ENCODE measurements around the gene DOCK3. TPM values are rescaled to one million over a fixed set of nuclear protein-coding genes. Genes with fewer than 3 reads are reported as not detected.
"Not testable (repeated sequence)": the region's sequence is repeated elsewhere in the genome, so short reads cannot be mapped to it uniquely, and the experiment has no call there.

Gene DOCK3
- total RNA-seq, 1 donor from 2014 or later = 0.29 TPM

- no peak for DNase-seq (ENCODE audit: extremely low read depth, low read depth, low spot score)
These were observed 22.7 kb upstream of the DOCK3 start for GRCh38 chr3:50651920-50652529.

- DNase-seq (ENCODE audit: extremely low read depth, low read depth, low spot score) = no peak
These were observed 22.0 kb upstream of the DOCK3 start for GRCh38 chr3:50652709-50653108.

GRCh38 chr3:50653937-50654595 is 20.7 kb upstream of the DOCK3 start:
- no peak for DNase-seq (ENCODE audit: extremely low read depth, low read depth, low spot score)

DNA sequence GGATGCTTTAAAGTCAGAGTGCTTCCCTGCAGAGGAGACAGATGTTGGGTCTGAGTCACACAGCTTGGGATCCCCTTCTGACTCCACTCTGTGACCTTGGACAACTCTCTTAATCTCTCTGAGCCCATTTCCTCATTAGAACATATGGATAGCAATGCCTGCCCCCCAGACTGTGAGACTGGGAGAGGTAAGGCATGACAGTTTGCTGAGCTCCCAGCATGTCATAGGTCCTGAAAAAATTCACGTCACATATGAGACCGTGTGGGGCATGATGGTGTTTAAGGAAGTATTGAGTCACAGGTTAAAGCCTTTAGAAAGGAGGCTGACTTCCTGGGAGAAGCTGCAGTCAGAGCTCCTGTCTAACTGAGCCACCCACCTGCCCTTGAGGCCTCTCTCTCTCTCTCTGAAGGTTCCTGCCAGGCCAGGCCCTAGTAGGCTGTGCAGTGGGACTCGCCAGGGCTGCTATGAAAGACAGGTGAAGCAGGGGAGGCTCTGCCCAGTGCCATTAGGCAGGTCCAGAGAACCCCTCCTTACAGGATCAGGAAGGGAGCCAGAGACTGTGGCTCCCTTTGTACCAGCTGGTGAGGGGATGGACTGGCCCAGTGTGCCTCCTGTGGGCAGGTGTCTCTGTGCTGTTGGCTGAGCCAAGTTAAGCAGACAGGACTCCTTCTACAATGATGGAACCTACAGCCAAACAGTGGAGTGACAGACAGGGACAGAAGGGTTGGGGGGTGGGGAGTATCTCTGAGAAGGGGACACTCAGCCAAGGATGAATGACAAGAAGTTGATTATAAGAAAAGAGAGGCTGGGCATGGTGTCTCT is 19.5 kb upstream of the DOCK3 start:
- no peak for DNase-seq (ENCODE audit: extremely low read depth, low read depth, low spot score)

DNA sequence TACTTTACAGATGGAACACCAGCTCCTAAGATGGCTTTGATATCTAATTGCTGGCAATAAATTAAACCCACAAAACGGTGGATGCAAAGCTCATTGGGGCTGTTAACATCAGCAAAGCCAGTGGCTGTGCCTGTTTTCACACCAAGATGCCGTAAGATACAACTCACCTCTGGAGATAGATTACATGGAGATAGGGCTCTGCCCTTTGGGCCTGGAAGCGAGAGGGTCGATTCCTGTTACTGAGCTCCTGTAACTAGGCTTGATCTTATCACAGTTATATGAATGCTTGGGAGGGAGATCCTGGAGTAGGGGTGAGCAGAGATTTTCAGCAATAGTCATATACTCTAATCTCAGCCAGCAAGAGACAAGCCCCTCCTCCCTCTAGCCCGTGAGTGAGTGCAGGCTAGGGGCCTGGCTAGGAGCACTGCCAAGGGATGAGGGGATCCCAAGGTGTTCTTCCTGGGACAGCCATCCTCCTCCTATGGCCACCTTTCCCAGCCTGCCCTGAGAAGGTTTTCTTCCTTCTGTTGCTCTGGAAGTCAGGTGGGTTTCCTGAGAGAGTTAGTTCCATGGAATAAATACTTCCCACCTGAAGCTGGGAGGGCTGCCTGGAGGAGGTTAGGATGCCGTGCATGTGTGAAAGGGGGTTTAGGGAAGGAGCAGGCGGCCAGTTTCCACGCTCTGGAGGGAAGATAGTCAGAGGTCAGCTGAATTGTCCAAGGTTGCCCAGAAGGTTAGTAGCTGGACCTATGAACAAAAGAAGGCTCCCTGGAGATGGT is 18.1 kb upstream of the DOCK3 start:
- DNase-seq (ENCODE audit: extremely low read depth, low read depth, low spot score) = no peak

- DNase-seq (ENCODE audit: extremely low read depth, low read depth, low spot score) = no peak
These were observed 17.3 kb upstream of the DOCK3 start for GRCh38 chr3:50657407-50657806.

GRCh38 chr3:50657816-50658215 is 16.9 kb upstream of the DOCK3 start:
- DNase-seq (ENCODE audit: extremely low read depth, low read depth, low spot score) = no peak

- no peak for DNase-seq (ENCODE audit: extremely low read depth, low read depth, low spot score)
These were observed 16.3 kb upstream of the DOCK3 start for GRCh38 chr3:50658416-50658815.

DNA sequence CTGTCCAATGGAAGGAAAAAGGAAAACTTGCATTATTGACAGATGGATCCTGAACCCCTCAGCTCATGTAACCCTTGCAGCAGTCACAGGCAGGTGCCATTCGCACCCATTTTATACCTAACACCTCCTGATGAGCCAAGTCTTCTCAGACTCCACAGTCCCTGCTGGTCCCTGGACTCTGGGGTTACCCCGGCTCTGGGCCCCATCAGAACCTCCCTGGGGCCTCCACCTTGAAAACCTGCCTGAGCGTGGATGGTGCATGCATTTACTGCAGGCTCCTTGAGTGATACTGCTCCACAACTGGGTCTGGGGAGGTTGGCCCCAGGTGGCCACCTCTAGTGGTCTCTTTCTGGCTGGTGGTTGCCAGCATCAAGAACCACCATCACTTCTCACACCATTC is 15.9 kb upstream of the DOCK3 start:
- DNase-seq (ENCODE audit: extremely low read depth, low read depth, low spot score) = no peak

DNA sequence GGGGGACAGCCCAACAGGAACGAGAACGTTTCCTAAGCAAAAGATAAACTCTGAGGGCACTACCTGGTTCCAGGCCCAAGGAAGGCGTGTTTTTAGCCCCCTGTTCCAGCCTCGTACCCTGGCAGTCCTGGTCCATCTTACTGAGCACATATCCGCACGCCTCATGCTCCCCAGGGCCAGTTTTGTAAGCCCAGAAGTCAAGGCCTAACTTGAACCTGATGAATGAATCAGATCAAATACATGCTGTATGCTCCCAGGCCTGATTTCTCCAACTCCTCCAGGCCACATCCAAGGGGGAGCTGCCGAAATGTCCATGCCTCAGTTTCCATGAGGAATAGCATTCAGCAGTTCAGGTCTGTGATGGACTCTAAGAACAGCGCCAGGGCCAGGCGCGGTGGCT is 14.3 kb upstream of the DOCK3 start:
- DNase-seq (ENCODE audit: extremely low read depth, low read depth, low spot score) = no peak

GRCh38 chr3:50661321-50661837 is 13.3 kb upstream of the DOCK3 start:
- no peak for DNase-seq (ENCODE audit: extremely low read depth, low read depth, low spot score)

DNA sequence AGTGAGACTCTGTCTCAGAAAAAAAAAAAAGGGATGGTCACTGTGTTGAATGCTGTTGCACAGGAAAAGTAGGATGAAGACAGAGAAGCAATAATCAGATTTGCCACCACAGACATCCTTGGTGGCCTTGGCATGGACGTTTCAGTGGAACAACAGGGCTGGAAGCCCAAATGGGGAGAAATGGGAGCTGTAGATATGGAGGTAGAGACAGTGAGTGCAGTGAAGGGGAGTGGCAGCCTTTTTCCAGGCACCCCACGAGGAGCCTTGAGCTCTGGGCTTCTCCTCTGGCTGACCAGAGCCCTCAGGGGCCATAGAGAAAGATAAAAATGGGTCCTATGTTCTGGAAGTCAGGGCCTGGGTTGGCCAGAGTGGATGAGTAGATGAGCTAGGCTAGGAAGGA is 12.3 kb upstream of the DOCK3 start:
- no peak for DNase-seq (ENCODE audit: extremely low read depth, low read depth, low spot score)

DNA sequence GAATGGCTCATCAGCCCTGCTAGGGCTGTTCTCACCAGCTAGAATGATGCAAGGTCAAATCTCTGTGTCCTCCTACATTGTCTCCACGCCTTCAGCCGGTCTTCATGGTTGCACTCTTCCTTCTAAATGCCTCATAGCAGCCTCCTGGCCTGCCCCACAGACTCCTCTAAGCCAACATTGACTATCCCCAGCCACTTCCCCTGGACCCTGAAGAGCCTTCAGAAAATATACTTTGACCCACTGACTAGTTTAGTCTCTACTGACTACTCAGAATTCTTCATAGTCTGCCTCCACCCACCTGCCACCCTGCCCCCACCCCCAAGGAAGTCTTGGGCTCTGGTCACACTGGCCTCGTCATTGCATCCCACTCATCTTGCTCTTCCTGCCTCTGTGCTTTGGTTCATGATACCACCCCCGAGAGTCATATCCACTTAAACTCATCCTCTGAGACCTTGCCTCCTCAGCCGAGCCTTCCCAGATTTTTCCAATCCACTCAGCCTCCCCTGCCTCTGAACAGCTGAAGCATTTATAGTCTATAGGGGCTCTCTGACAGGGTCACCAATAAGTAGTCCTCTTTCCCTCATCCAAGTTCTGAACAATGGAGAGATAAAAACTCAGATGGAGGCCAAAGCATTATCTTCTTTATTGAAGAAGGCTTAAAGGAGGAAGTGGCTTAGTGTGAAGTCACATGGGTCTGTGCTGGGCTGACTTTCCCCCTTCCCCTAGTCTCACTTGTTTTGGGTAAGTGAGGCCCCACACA is 9.5 kb upstream of the DOCK3 start:
- DNase-seq (ENCODE audit: extremely low read depth, low read depth, low spot score) = no peak

- not testable (repeated sequence) for DNase-seq (ENCODE audit: extremely low read depth, low read depth, low spot score)
These were observed 8.9 kb upstream of the DOCK3 start for GRCh38 chr3:50665841-50666115.

DNA sequence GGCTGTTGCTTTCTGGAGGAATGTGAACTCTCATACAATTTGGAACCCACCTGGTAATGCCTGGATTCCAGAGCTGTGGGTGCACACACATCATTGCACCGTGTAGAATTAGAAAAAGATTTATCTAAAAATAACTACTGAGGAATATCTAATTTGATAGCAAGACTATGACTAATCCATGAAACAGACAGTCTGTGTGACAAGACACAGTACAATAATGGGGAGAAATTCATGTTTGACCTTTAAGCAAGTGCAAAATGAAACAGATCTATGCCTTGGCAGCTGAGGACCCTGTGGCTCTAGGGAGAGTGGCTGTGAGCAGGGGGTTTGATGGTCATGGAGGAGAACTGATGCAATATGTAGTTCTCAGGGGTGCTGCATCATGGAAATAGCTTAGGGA is 7.9 kb upstream of the DOCK3 start:
- DNase-seq (ENCODE audit: extremely low read depth, low read depth, low spot score) = no peak

DNA sequence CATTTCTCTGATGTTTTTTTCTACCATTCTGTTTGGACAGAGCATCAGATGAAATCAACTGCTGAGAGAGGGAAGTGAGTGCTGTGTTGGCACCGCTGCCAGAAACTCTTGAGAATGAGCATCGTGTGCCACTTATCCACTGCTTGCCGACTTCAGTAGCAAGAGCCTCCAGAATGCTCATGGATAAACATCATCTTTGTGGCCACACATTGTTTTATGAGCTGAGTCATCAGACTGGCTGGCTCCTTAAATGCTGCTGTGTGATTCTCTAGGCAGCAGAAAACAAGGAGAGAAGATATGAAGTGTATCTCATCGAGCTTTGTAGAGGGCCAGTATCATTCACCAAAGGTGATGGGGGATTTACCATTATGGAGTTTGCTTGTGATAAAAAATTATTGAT is 3.4 kb upstream of the DOCK3 start:
- peak; percentile 22 for DNase-seq (ENCODE audit: extremely low read depth, low read depth, low spot score)

DNA sequence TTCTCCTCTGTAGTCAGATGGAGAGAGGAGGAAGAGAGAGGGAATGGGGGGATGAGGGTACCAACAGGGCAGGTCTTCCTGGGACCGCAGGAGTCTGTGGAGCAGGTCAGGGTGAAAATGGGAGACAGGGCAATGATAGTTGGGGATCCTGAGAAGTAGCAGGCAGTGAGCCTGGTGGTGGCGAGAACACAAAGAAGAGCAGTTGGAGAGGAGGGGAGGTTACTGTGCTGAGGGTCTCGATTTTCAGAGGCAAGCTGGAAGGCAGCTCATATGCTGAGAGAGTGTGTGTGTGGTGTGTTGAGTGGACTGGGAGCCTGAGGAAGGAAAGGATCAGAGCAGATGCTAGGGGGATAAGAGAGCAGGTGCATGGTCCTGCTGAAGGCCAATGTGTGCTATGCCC is 2.1 kb upstream of the DOCK3 start:
- no peak for DNase-seq (ENCODE audit: extremely low read depth, low read depth, low spot score)

DNA sequence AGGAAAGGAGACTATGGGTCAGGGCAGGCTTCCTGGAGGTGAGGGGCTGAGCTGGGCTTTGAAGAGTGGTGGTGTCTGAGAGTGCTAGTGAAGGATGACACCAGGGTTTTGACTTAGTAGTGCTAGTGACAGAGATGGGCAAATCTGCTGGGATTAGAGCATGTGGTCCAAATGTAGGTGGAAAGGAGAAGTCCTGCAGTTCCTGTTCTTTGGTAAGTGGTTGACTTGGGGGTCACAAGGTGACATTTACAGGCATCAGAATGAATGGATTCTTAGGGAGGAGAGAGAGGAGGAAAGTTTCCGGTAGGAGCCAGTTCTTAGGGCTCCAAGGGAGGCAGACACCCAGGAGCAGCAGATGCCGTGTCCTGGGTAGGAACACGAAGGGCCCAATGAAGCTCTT is 796 bp upstream of the DOCK3 start:
- DNase-seq (ENCODE audit: extremely low read depth, low read depth, low spot score) = no peak

DNA sequence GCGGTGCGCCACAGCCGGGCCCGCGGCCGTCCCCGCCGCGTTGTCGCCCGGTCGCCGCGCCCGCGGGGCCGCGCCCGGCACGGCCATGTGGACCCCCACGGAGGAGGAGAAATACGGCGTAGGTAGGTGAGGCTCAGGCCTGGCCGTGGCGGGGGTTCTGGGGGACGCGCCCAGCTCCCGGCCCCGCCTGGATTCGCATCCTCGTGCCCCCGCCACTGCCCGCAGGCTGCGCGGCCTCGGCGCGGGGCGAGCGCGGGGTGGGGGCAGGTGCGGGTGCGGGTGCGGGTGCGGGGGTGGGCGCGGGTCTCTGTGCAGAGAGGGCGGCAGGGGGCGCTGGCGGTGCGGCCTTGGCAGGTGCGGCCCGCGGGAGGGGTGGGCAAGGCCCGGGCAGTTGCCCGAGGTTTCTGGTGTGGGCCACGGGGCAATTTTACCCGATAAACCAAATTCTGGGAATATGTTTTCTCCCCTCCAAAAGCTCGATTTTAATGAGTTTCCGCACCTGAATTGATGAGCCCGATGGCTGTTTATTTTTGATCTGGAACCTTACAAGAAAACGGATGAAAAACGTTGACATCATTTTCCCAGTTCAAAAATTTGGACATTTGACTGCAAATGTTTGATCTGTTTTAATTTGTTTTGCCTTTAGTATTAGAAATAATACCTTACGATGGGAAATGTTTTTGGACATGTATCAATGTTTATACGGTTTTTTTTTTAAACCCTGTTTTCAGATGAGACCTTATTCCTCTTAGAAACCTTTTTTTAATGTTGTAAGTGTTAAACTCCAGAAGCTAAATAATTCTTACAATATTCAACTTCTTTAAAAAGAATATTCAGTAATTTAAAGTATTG is 678 bp downstream of the DOCK3 start:
- no peak for DNase-seq (ENCODE audit: extremely low read depth, low read depth, low spot score)

All from glomerular endothelial cell (primary cell).